ENCODE measurements around the gene PFDN2. TPM values are rescaled to one million over a fixed set of nuclear protein-coding genes. Genes with fewer than 3 reads are reported as not detected.

The PFDN2 gene
- total RNA-seq, 2 experiments from 2014 or later, result 52.7 to 95.3 TPM

- peaks cover 28% of the 10 kb centered on the region; the same call in 1 of the 2 replicates for H3K79me2 ChIP-seq (ENCODE audit: insufficient read depth, low read depth, low read length)
- H3K9me2 ChIP-seq (ENCODE audit: insufficient read depth, low read length), result no peaks in the 10 kb centered on the region
- H3K4me3 ChIP-seq (ENCODE audit: low read depth, low read length, poor library complexity, severe bottlenecking), result peak overlapping the region; percentile 86
- no TSS peak for BruUV-seq (replicated peaks)
- DNase-seq (ENCODE audit: low spot score), result no peak
- ChIA-PET CTCF (ENCODE audit: unreplicated experiment) (interaction anchor here (1.0 to 1.4 kb wide), 2 partner anchors 15 to 45 kb away, joined by 3 to 4 read pairs; partner anchors contain the start of gene B4GALT3), POLR2A (interaction anchor here (0.9 to 2.0 kb wide), 5 partner anchors 10 to 71 kb away, joined by 3 to 10 read pairs (median 3); partner anchors contain the start of genes NDUFS2, NIT1 and PFDN2)
- no peaks in the 10 kb centered on the region for H3K9me3 ChIP-seq (ENCODE audit: low read length)
- no peak for TF ChIP-seq CTCF (conservative IDR thresholded peaks at IDR 0.05; ENCODE audit: low read length)
- TF ChIP-seq EZH2phosphoT487 (IDR thresholded peaks at IDR 0.05; ENCODE audit: borderline replicate concordance, low read depth, low read length), result no peak
- intact Hi-C loops (cut with micrococcal nuclease; ENCODE audit: unreplicated experiment), result no loop called here
- peak overlapping the region; percentile 93 for H2AFZ ChIP-seq (ENCODE audit: low read length)
- no peaks in the 10 kb centered on the region for H4K20me1 ChIP-seq (ENCODE audit: insufficient read depth, low read length)
- H3K4me1 ChIP-seq (ENCODE audit: insufficient read depth, low read length, poor library complexity, severe bottlenecking), result peaks cover 29% of the 10 kb centered on the region
- peak overlapping the region; percentile 85 for H3K4me2 ChIP-seq (ENCODE audit: low read length)
- peaks cover 40% of the 10 kb centered on the region for H3K36me3 ChIP-seq (ENCODE audit: insufficient read depth, low read length)
- peak overlapping the region; percentile 70 for H3K27ac ChIP-seq (ENCODE audit: low read depth, low read length, poor library complexity, severe bottlenecking)
These were observed 13.9 kb upstream of the PFDN2 start for GRCh38 chr1:161131523-161132409.

- ChIA-PET POLR2A (no interaction called here), CTCF (ENCODE audit: unreplicated experiment) (no interaction called here)
- H3K36me3 ChIP-seq (ENCODE audit: insufficient read depth, low read length), result peaks cover 53% of the 10 kb centered on the region
- H3K79me2 ChIP-seq (ENCODE audit: insufficient read depth, low read depth, low read length), result peaks cover 28% of the 10 kb centered on the region; the same call in 1 of the 2 replicates
- H2AFZ ChIP-seq (ENCODE audit: low read length), result no peak overlapping the region
- intact Hi-C loops (cut with micrococcal nuclease; ENCODE audit: unreplicated experiment), result no loop called here
- no peak for DNase-seq (ENCODE audit: low spot score)
- H3K4me2 ChIP-seq (ENCODE audit: low read length), result peak overlapping the region; percentile 85
- TF ChIP-seq CTCF (conservative IDR thresholded peaks at IDR 0.05; ENCODE audit: low read length) (no peak), EZH2phosphoT487 (IDR thresholded peaks at IDR 0.05; ENCODE audit: borderline replicate concordance, low read depth, low read length) (no peak)
- no peak overlapping the region for H3K27ac ChIP-seq (ENCODE audit: low read depth, low read length, poor library complexity, severe bottlenecking)
- H3K4me3 ChIP-seq (ENCODE audit: low read depth, low read length, poor library complexity, severe bottlenecking), result no peak overlapping the region
- H3K9me3 ChIP-seq (ENCODE audit: low read length), result no peaks in the 10 kb centered on the region
- no TSS peak for BruUV-seq (replicated peaks)
- H4K20me1 ChIP-seq (ENCODE audit: insufficient read depth, low read length), result no peaks in the 10 kb centered on the region
- H3K9me2 ChIP-seq (ENCODE audit: insufficient read depth, low read length), result no peaks in the 10 kb centered on the region
- peaks cover 24% of the 10 kb centered on the region for H3K4me1 ChIP-seq (ENCODE audit: insufficient read depth, low read length, poor library complexity, severe bottlenecking)
These were observed 12.4 kb upstream of the PFDN2 start for GRCh38 chr1:161130266-161130665.

All from OCI-LY7 (cell line).